Measurements from ENCODE around the gene FKBP5. TPM values are rescaled to one million over a fixed set of nuclear protein-coding genes. Genes with fewer than 3 reads are reported as not detected.

Gene FKBP5
- total and polyA plus RNA-seq, 2 donors (not counting 3 experiments of a cell fraction or from before 2014, with no cell fraction given) = 16.7 to 56.8 TPM

GRCh38 chr6:35723587-35723986 is 34.9 kb upstream of the FKBP5 start:
- H3K36me3 ChIP-seq (ENCODE audit: control insufficient read depth in 2 of 2, extremely low read depth in 1 of 2, insufficient read depth in 2 of 2, low read length in 2 of 2) = no peaks in the 10 kb centered on the region
- H2AFZ ChIP-seq (ENCODE audit: low read depth, low read length) = no peak overlapping the region
- peaks cover 47% of the 10 kb centered on the region for H3K4me1 ChIP-seq (ENCODE audit: control insufficient read depth, extremely low read depth, insufficient read depth, low read length)
- no peak overlapping the region for H3K4me3 ChIP-seq (replicated peaks in 1 of 3; ENCODE audit: insufficient read depth in 1 of 3, low read depth in 1 of 3, low read length in 3 of 3)
- no peaks in the 10 kb centered on the region for H4K20me1 ChIP-seq (replicated peaks; ENCODE audit: control insufficient read depth, extremely low read depth, insufficient read depth, low read length)
- H3K79me2 ChIP-seq (ENCODE audit: control insufficient read depth, insufficient read depth, low read length) = no peaks in the 10 kb centered on the region
- H3K27ac ChIP-seq (ENCODE audit: insufficient read depth, low read depth, low read length) = no peak overlapping the region
- ChIA-PET POLR2A (no interaction called here), CTCF (interaction anchor here (1.2 kb wide), 1 partner anchor 13 kb away, joined by 7 read pairs; the partner anchor contains the start of gene ARMC12)
- intact Hi-C loops (cut with micrococcal nuclease) = no loop called here
- TF ChIP-seq FOS (IDR thresholded peaks at IDR 0.05; ENCODE audit: borderline replicate concordance, insufficient read depth, low read length) (no peak), MAX (IDR thresholded peaks at IDR 0.05; ENCODE audit: insufficient read depth, insufficient read length) (no peak), EZH2 (IDR thresholded peaks at IDR 0.05; ENCODE audit: borderline replicate concordance, low read depth, low read length, severe bottlenecking) (no peak), CTCF (IDR thresholded peaks at IDR 0.05; ENCODE audit: extremely low read depth in 1 of 2, insufficient read depth in 1 of 2, low read depth in 1 of 2, low read length in 2 of 2) (no peak)
- H3K9me1 ChIP-seq (replicated peaks; ENCODE audit: control insufficient read depth, extremely low read depth, insufficient read depth, low read length) = no peaks in the 10 kb centered on the region
- H3K9ac ChIP-seq (replicated peaks; ENCODE audit: extremely low read depth, insufficient read depth, low read length) = no peak overlapping the region
- BruUV-seq (replicated peaks) = no TSS peak
- H3K9me3 ChIP-seq (replicated peaks; ENCODE audit: control insufficient read depth, insufficient read depth, low read length) = no peaks in the 10 kb centered on the region
- dilution Hi-C loops (cut with MboI; ENCODE audit: extremely low pct_ligation_motif_present, low sequenced_read_pairs) = no loop called here
- DNase-seq (ENCODE audit: low read depth, low spot score) (no peak), FAIRE-seq (no peak)
- H3K27me3 ChIP-seq (ENCODE audit: control insufficient read depth in 2 of 2, insufficient read depth in 2 of 2, low read length in 2 of 2) = no peaks in the 10 kb centered on the region
- H3K4me2 ChIP-seq (ENCODE audit: insufficient read depth, low read length) = no peak overlapping the region

- H3K9me1 ChIP-seq (replicated peaks; ENCODE audit: control insufficient read depth, extremely low read depth, insufficient read depth, low read length) = no peaks in the 10 kb centered on the region
- no peaks in the 10 kb centered on the region for H3K27me3 ChIP-seq (ENCODE audit: control insufficient read depth in 2 of 2, insufficient read depth in 2 of 2, low read length in 2 of 2)
- H3K4me1 ChIP-seq (ENCODE audit: control insufficient read depth, extremely low read depth, insufficient read depth, low read length) = peaks cover 45% of the 10 kb centered on the region
- no peak overlapping the region for H3K4me2 ChIP-seq (ENCODE audit: insufficient read depth, low read length)
- H3K9me3 ChIP-seq (replicated peaks; ENCODE audit: control insufficient read depth, insufficient read depth, low read length) = no peaks in the 10 kb centered on the region
- TF ChIP-seq MYC (IDR thresholded peaks at IDR 0.05; ENCODE audit: low read depth, low read length) = no peak
- TF ChIP-seq POLR2A (IDR thresholded peaks at IDR 0.05; ENCODE audit: low read depth, low read length) = no peak
- TF ChIP-seq FOS (IDR thresholded peaks at IDR 0.05; ENCODE audit: borderline replicate concordance, insufficient read depth, low read length) = no peak
- no peak for TF ChIP-seq CTCF (IDR thresholded peaks at IDR 0.05; ENCODE audit: extremely low read depth in 1 of 2, insufficient read depth in 1 of 2, low read depth in 1 of 2, low read length in 2 of 2)
- TF ChIP-seq EZH2 (IDR thresholded peaks at IDR 0.05; ENCODE audit: borderline replicate concordance, low read depth, low read length, severe bottlenecking) = no peak
- no peak for TF ChIP-seq GATA2 (IDR thresholded peaks at IDR 0.05; ENCODE audit: insufficient read depth, insufficient read length, low read depth, low read length)
- TF ChIP-seq MAX (IDR thresholded peaks at IDR 0.05; ENCODE audit: insufficient read depth, insufficient read length) = no peak
- TF ChIP-seq JUN (IDR thresholded peaks at IDR 0.05; ENCODE audit: borderline replicate concordance, insufficient read depth, insufficient read length, low read depth) = no peak
- TF ChIP-seq POLR2AphosphoS5 (IDR thresholded peaks at IDR 0.05; ENCODE audit: insufficient read depth, low read depth, low read length) = no peak
- no peak overlapping the region for H3K9ac ChIP-seq (replicated peaks; ENCODE audit: extremely low read depth, insufficient read depth, low read length)
- ChIA-PET CTCF (no interaction called here), POLR2A (no interaction called here)
- H2AFZ ChIP-seq (ENCODE audit: low read depth, low read length) = no peak overlapping the region
- intact Hi-C loops (cut with micrococcal nuclease) = no loop called here
- H3K36me3 ChIP-seq (ENCODE audit: control insufficient read depth in 2 of 2, extremely low read depth in 1 of 2, insufficient read depth in 2 of 2, low read length in 2 of 2) = no peaks in the 10 kb centered on the region
- dilution Hi-C loops (cut with MboI; ENCODE audit: extremely low pct_ligation_motif_present, low sequenced_read_pairs) = no loop called here
- H4K20me1 ChIP-seq (replicated peaks; ENCODE audit: control insufficient read depth, extremely low read depth, insufficient read depth, low read length) = no peaks in the 10 kb centered on the region
- no peak overlapping the region for H3K4me3 ChIP-seq (replicated peaks in 1 of 3; ENCODE audit: insufficient read depth in 1 of 3, low read depth in 1 of 3, low read length in 3 of 3)
- no peaks in the 10 kb centered on the region for H3K79me2 ChIP-seq (ENCODE audit: control insufficient read depth, insufficient read depth, low read length)
- no peak overlapping the region for H3K27ac ChIP-seq (ENCODE audit: insufficient read depth, low read depth, low read length)
- no peak for FAIRE-seq
- DNase-seq (ENCODE audit: low read depth, low spot score) = no peak
- BruUV-seq (replicated peaks) = no TSS peak
Observed at GRCh38 chr6:35722121-35722761, 33.5 kb upstream of the FKBP5 start.
